Astrocyte (in vitro differentiated cells and primary cell): ENCODE data around the gene PLPPR5. TPM values are rescaled to one million over a fixed set of nuclear protein-coding genes. Genes with fewer than 3 reads are reported as not detected.

Experiments used
- DNase-seq: peaks from one replicate; pipeline ENCODE4 v3.0.0-alpha.2; 2010; ENCODE audit warnings: low read depth
- FAIRE-seq: peaks from 2 replicates; lab custom pipeline; 2011; peaks lifted over from hg19 to GRCh38; lab: Jason Lieb, UNC
- H2AFZ ChIP-seq: 2 replicates; pipeline ENCODE4 v1.6.0; 2012; ENCODE audit warnings: low read depth, low read length, inconsistent platforms
- H3K27ac ChIP-seq: 2 replicates; pipeline ENCODE4 v1.5.1; 2011; ENCODE audit warnings: low read depth, low read length, inconsistent platforms
- H3K27me3 ChIP-seq: 2 replicates; pipeline ENCODE4 v1.6.0; 2011; ENCODE audit warnings: low read length, inconsistent platforms; ENCODE audit not compliant: insufficient read depth
- H3K36me3 ChIP-seq: 2 replicates; pipeline ENCODE4 v1.5.1; 2011; ENCODE audit warnings: low read length, inconsistent platforms; ENCODE audit not compliant: insufficient read depth
- H3K4me1 ChIP-seq: 2 replicates; pipeline ENCODE4 v1.5.1; 2011; ENCODE audit warnings: low read length, inconsistent platforms; ENCODE audit not compliant: insufficient read depth
- H3K4me2 ChIP-seq: 2 replicates; pipeline ENCODE4 v1.6.0; 2012; ENCODE audit warnings: low read length, inconsistent platforms
- H3K4me3 ChIP-seq: 2 replicates; pipeline ENCODE4 v1.5.1; 2011; ENCODE audit warnings: low read depth, mild to moderate bottlenecking, low read length, inconsistent platforms; ENCODE audit not compliant: insufficient read depth
- H3K79me2 ChIP-seq: 2 replicates; pipeline ENCODE4 v1.6.0; 2012; ENCODE audit warnings: mild to moderate bottlenecking, low read length, inconsistent platforms; ENCODE audit not compliant: insufficient read depth
- H3K9ac ChIP-seq: 2 replicates; pipeline ENCODE4 v1.6.0; 2012; ENCODE audit warnings: mild to moderate bottlenecking, low read length, inconsistent platforms
- H3K9me3 ChIP-seq: 2 replicates; pipeline ENCODE4 v1.5.1; 2012; ENCODE audit warnings: low read depth, mild to moderate bottlenecking, low read length, inconsistent platforms; ENCODE audit not compliant: insufficient read depth
- H4K20me1 ChIP-seq: 2 replicates; pipeline ENCODE4 v1.6.0; 2012; ENCODE audit warnings: low read length, inconsistent platforms; ENCODE audit not compliant: insufficient read depth
- H3K27ac Mint-ChIP-seq: one replicate; pipeline ENCODE4 v1.8.0; 2021; ENCODE audit warnings: mild to moderate bottlenecking, mixed read lengths; ENCODE audit not compliant: unreplicated experiment
- H3K27me3 Mint-ChIP-seq: one replicate; pipeline ENCODE4 v1.8.0; 2021; ENCODE audit warnings: low read depth, mixed read lengths; ENCODE audit not compliant: unreplicated experiment
- H3K36me3 Mint-ChIP-seq: one replicate; pipeline ENCODE4 v1.8.0; 2021; ENCODE audit warnings: low read depth, mixed read lengths; ENCODE audit not compliant: unreplicated experiment
- H3K4me1 Mint-ChIP-seq: one replicate; pipeline ENCODE4 v1.8.0; 2021; ENCODE audit warnings: low read depth, mixed read lengths; ENCODE audit not compliant: unreplicated experiment
- H3K4me3 Mint-ChIP-seq: one replicate; pipeline ENCODE4 v1.8.0; 2021; ENCODE audit warnings: mild to moderate bottlenecking, moderate library complexity, mixed read lengths; ENCODE audit not compliant: unreplicated experiment
- H3K9me3 Mint-ChIP-seq: one replicate; pipeline ENCODE4 v1.8.0; 2021; ENCODE audit warnings: mild to moderate bottlenecking, mixed read lengths; ENCODE audit not compliant: unreplicated experiment
- CTCF ChIP-seq: IDR thresholded peaks from 2 replicates; pipeline ENCODE4 v1.5.1; 2011; ENCODE audit warnings: low read depth, mild to moderate bottlenecking, inconsistent platforms, low read length, moderate library complexity; ENCODE audit not compliant: insufficient read depth
- EZH2 ChIP-seq: IDR thresholded peaks from 2 replicates; pipeline ENCODE4 v1.6.1; 2012; ENCODE audit warnings: mild to moderate bottlenecking, low read length, inconsistent platforms; ENCODE audit not compliant: insufficient read depth
- total RNA-seq: library from RNA; stranded (reverse); gene quantifications from 2 replicates; pipeline ENCODE4 v1.2.1, GENCODE V29; 2021

Gene PLPPR5
- total RNA-seq, 1 donor from 2014 or later, result 0.09 TPM

- H3K4me1 ChIP-seq, result peaks cover 4% of the 10 kb centered on the region
- Mint-ChIP-seq H3K4me3 (no peak overlapping the region), H3K36me3 (no peaks in the 10 kb centered on the region), H3K27ac (no peak overlapping the region), H3K4me1 (no peaks in the 10 kb centered on the region), H3K9me3 (no peaks in the 10 kb centered on the region), H3K27me3 (no peaks in the 10 kb centered on the region)
- H3K4me3 ChIP-seq, result no peak overlapping the region
- H3K9ac ChIP-seq, result no peak overlapping the region
- no peaks in the 10 kb centered on the region for H3K27me3 ChIP-seq
- no peaks in the 10 kb centered on the region for H3K36me3 ChIP-seq
- peak overlapping the region; percentile 60 for H3K27ac ChIP-seq
- no peak for FAIRE-seq
- H3K9me3 ChIP-seq, result no peaks in the 10 kb centered on the region
- H3K4me2 ChIP-seq, result no peak overlapping the region
- H3K79me2 ChIP-seq, result no peaks in the 10 kb centered on the region
- TF ChIP-seq EZH2 (no peak), CTCF (no peak)
- H4K20me1 ChIP-seq, result no peaks in the 10 kb centered on the region
- no peak for DNase-seq
- no peak overlapping the region for H2AFZ ChIP-seq
Observed at GRCh38 chr1:98919652-98920051, 85.0 kb downstream of the PLPPR5 start.

- no peak overlapping the region for H3K27ac Mint-ChIP-seq
- H3K4me1 ChIP-seq, result peaks cover 4% of the 10 kb centered on the region
- no peaks in the 10 kb centered on the region for H3K4me1 Mint-ChIP-seq
Observed at GRCh38 chr1:98919211-98919610, 85.5 kb downstream of the PLPPR5 start.

More at GRCh38 chr1:98919211-98919610, 85.5 kb downstream of the PLPPR5 start:
- Histone ChIP-seq H3K27ac (no peak overlapping the region), H3K9me3 (no peaks in the 10 kb centered on the region), H3K27me3 (no peaks in the 10 kb centered on the region), H3K79me2 (no peaks in the 10 kb centered on the region), H3K4me2 (no peak overlapping the region), H3K36me3 (no peaks in the 10 kb centered on the region), H3K9ac (no peak overlapping the region), H4K20me1 (no peaks in the 10 kb centered on the region), H3K4me3 (no peak overlapping the region), H2AFZ (no peak overlapping the region)
- FAIRE-seq (peak; percentile 34), DNase-seq (no peak)
- Mint-ChIP-seq H3K36me3 (no peaks in the 10 kb centered on the region), H3K27me3 (no peaks in the 10 kb centered on the region), H3K4me3 (no peak overlapping the region), H3K9me3 (no peaks in the 10 kb centered on the region)
- no peak for TF ChIP-seq CTCF
